GM19351 (cell line): ENCODE results near the gene PGLYRP4.
"Not testable (repeated sequence)": the region's sequence is repeated elsewhere in the genome, so short reads cannot be mapped to it uniquely, and the experiment has no call there.

Experiments
- ATAC-seq: cut with Tn5 transposase; IDR thresholded peaks from one replicate; pipeline ENCODE4 v1.9.1; 2021; ENCODE audit warnings: mild to moderate bottlenecking, moderate library complexity; ENCODE audit not compliant: unreplicated experiment

PGLYRP4 gene

GRCh38 chr1:153341431-153341934 lies 7.2 kb downstream of the PGLYRP4 start:
- no peak for ATAC-seq

GRCh38 chr1:153340356-153340755 lies 8.3 kb downstream of the PGLYRP4 start:
- no peak for ATAC-seq

- ATAC-seq = no peak
Observed at GRCh38 chr1:153339802-153340201, 8.8 kb downstream of the PGLYRP4 start.

- no peak for ATAC-seq
Observed at GRCh38 chr1:153337980-153338853, 10.4 kb downstream of the PGLYRP4 start.

GRCh38 chr1:153336650-153337049 lies 12.0 kb downstream of the PGLYRP4 start:
- ATAC-seq = no peak

- no peak for ATAC-seq
Observed at GRCh38 chr1:153333902-153334301, 14.7 kb downstream of the PGLYRP4 start.

GRCh38 chr1:153324912-153325311 lies 23.7 kb downstream of the PGLYRP4 start:
- ATAC-seq = no peak

GRCh38 chr1:153322568-153322967 lies 26.1 kb downstream of the PGLYRP4 start:
- no peak for ATAC-seq

GRCh38 chr1:153318145-153318544 lies 30.5 kb downstream of the PGLYRP4 start:
- ATAC-seq = not testable (repeated sequence)

- not testable (repeated sequence) for ATAC-seq
Observed at GRCh38 chr1:153316013-153316412, 32.6 kb downstream of the PGLYRP4 start.

GRCh38 chr1:153314388-153314787 lies 34.3 kb downstream of the PGLYRP4 start:
- ATAC-seq = not testable (repeated sequence)

GRCh38 chr1:153313288-153313687 lies 35.4 kb downstream of the PGLYRP4 start:
- ATAC-seq = no peak

- ATAC-seq = no peak
Observed at GRCh38 chr1:153312570-153313186, 36.0 kb downstream of the PGLYRP4 start, which contains the start of gene PGLYRP3. Gene PGLYRP3 (minus strand): TSS chr1:153312952. CDS start chr1:153310665, 2,287 bp downstream.

- ATAC-seq = no peak
Observed at GRCh38 chr1:153310526-153310925, 38.1 kb downstream of the PGLYRP4 start.

- no peak for ATAC-seq
Observed at GRCh38 chr1:153309441-153309840, 39.2 kb downstream of the PGLYRP4 start.

GRCh38 chr1:153308540-153308939 lies 40.1 kb downstream of the PGLYRP4 start:
- no peak for ATAC-seq

GRCh38 chr1:153307221-153307600 lies 41.4 kb downstream of the PGLYRP4 start:
- ATAC-seq = no peak

GRCh38 chr1:153306303-153307220 lies 42.1 kb downstream of the PGLYRP4 start:
- no peak for ATAC-seq

GRCh38 chr1:153305682-153306081 lies 43.0 kb downstream of the PGLYRP4 start:
- ATAC-seq = no peak

GRCh38 chr1:153302308-153302707 lies 46.3 kb downstream of the PGLYRP4 start:
- ATAC-seq = no peak

- no peak for ATAC-seq
Observed at GRCh38 chr1:153293851-153294250, 54.8 kb downstream of the PGLYRP4 start.
